ENCODE measurements around the gene TRMT44.

DNA sequence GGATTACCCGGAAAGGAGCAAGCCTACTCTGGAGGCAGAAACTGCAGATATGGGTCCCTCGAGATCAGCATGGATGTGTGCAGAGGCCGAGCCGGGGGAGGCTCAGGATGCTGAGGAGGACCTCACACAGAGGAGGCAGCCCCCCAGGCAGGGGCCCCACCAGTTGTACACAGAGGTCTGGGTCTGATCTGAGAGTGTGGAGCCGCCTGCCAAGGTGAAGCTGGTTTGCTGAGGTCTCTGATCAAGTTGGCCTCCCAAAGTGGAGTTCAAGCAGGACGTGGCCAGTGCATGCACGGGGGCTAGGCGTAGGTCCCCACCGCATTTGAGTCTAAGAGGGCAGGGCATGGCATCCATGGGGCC, 35.1 kb upstream of the TRMT44 start:
- TF ChIP-seq, protein P1, sequence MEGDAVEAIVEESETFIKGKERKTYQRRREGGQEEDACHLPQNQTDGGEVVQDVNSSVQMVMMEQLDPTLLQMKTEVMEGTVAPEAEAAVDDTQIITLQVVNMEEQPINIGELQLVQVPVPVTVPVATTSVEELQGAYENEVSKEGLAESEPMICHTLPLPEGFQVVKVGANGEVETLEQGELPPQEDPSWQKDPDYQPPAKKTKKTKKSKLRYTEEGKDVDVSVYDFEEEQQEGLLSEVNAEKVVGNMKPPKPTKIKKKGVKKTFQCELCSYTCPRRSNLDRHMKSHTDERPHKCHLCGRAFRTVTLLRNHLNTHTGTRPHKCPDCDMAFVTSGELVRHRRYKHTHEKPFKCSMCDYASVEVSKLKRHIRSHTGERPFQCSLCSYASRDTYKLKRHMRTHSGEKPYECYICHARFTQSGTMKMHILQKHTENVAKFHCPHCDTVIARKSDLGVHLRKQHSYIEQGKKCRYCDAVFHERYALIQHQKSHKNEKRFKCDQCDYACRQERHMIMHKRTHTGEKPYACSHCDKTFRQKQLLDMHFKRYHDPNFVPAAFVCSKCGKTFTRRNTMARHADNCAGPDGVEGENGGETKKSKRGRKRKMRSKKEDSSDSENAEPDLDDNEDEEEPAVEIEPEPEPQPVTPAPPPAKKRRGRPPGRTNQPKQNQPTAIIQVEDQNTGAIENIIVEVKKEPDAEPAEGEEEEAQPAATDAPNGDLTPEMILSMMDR (IDR thresholded peaks at IDR 0.05) = no peak
- TF ChIP-seq EZH2 (IDR thresholded peaks at IDR 0.05; ENCODE audit: borderline replicate concordance, insufficient read depth, low read depth, low read length, poor library complexity, severe bottlenecking) = no peak
